Left ventricle myocardium inferior (tissue), 1 donor: ENCODE measurements around the gene BLACAT1. TPM values are rescaled to one million over a fixed set of nuclear protein-coding genes. Genes with fewer than 3 reads are reported as not detected.
"Not testable (repeated sequence)": the region's sequence is repeated elsewhere in the genome, so short reads cannot be mapped to it uniquely, and the experiment has no call there.

ENCODE experiments used
- DNase-seq: peaks from one replicate; pipeline ENCODE4 v3.0.0-alpha.2; 2020
- H3K27ac ChIP-seq: fragments of 200-600 bp; replicated peaks from 2 replicates; pipeline ENCODE4 v1.8.0; 2021
- H3K27me3 ChIP-seq: fragments of 200-600 bp; 2 replicates; pipeline ENCODE4 v1.8.0; 2021; ENCODE audit warnings: low read depth
- H3K36me3 ChIP-seq: fragments of 200-600 bp; 2 replicates; pipeline ENCODE4 v1.8.0; 2021
- H3K4me1 ChIP-seq: fragments of 200-600 bp; 2 replicates; pipeline ENCODE4 v1.8.0; 2021
- H3K4me3 ChIP-seq: fragments of 200-600 bp; 2 replicates; pipeline ENCODE4 v1.8.0; 2021; ENCODE audit warnings: mild to moderate bottlenecking, moderate library complexity
- H3K9me3 ChIP-seq: fragments of 200-600 bp; replicated peaks from 2 replicates; pipeline ENCODE4 v1.8.0; 2021
- intact Hi-C: fragments of 100-400 bp; cut with micrococcal nuclease; formaldehyde crosslinking; loops from one replicate; pipeline ENCODE4 v1.11.0; 2022
- microRNA-seq: library from miRNA; unstranded; fragments of <30 nt; microRNA quantifications from one replicate; pipeline ENCODE4 v1.2.0, GENCODE V29; 2020
- total RNA-seq: library from RNA; stranded (reverse); fragmentation: NEBNext Ultra II Directional; extraction: Animal tissue kit (Norgen Biotek cat#: 25700); gene quantifications from one replicate; pipeline ENCODE4 v1.2.1, GENCODE V29; 2021
- TF ChIP-seq, protein P1 (sequence below): fragments of 200-600 bp; IDR thresholded peaks from 2 replicates; pipeline ENCODE4 v1.8.0; 2021; ENCODE audit warnings: antibody characterized with exemption, mild to moderate bottlenecking, borderline replicate concordance
- donor health status: DM: no; HTN: yes; CAD: no; lungs with severe emphysema.

Gene BLACAT1
- total RNA-seq, 1 donor from 2014 or later: not detected

DNA sequence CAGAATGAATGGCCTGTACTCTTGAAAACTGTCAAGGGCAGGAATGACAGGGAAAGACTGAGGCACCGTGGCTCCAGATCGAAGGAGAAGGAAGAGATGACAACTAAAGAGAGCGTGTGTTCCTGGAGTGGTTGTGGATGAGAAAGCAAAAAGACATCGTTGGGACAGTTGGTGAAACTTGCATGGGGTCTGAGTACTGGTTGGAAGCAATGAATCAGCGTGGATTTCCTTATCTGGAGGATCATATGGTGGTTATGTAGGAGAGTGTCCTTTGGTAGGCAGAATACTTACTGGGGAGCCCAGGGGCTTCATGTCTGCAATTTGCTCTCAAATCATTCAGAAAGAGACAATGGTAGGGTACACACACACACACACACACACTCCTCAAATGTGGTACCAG is 47.9 kb downstream of the BLACAT1 start:
- H3K36me3 ChIP-seq: no peaks in the 10 kb centered on the region
- TF ChIP-seq, protein P1, sequence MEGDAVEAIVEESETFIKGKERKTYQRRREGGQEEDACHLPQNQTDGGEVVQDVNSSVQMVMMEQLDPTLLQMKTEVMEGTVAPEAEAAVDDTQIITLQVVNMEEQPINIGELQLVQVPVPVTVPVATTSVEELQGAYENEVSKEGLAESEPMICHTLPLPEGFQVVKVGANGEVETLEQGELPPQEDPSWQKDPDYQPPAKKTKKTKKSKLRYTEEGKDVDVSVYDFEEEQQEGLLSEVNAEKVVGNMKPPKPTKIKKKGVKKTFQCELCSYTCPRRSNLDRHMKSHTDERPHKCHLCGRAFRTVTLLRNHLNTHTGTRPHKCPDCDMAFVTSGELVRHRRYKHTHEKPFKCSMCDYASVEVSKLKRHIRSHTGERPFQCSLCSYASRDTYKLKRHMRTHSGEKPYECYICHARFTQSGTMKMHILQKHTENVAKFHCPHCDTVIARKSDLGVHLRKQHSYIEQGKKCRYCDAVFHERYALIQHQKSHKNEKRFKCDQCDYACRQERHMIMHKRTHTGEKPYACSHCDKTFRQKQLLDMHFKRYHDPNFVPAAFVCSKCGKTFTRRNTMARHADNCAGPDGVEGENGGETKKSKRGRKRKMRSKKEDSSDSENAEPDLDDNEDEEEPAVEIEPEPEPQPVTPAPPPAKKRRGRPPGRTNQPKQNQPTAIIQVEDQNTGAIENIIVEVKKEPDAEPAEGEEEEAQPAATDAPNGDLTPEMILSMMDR: no peak
- H3K4me3 ChIP-seq: no peak overlapping the region
- H3K27ac ChIP-seq: no peak overlapping the region
- peaks cover 24% of the 10 kb centered on the region for H3K27me3 ChIP-seq
- no peaks in the 10 kb centered on the region for H3K9me3 ChIP-seq
- intact Hi-C loops: no loop called here
- no peaks in the 10 kb centered on the region for H3K4me1 ChIP-seq
- no peak for DNase-seq

DNA sequence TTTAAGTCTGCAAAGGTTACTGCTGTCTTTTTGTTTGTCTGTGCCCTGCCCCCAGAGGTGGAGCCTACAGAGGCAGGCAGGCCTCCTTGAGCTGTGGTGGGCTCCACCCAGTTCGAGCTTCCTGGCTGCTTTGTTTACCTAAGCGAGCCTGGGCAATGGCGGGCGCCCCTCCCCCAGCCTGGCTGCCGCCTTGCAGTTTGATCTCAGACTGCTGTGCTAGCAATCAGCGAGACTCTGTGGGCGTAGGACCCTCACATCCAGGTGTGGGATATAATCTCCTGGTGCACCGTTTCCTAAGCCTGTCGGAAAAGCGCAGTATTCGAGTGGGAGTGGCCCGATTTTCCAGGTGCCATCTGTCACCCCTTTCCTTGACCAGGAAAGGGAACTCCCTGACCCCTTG is 49.6 kb downstream of the BLACAT1 start:
- H3K4me3 ChIP-seq, H3K9me3 ChIP-seq, H3K36me3 ChIP-seq, H3K4me1 ChIP-seq, H3K27ac ChIP-seq, intact Hi-C loops, DNase-seq: not testable (repeated sequence)
- H3K27me3 ChIP-seq: peaks cover 24% of the 10 kb centered on the region

Small RNA genes lying within 50 kb of the gene (microRNA-seq; reads per million reads assigned to microRNA genes)
- not detected for gene MIR135B

Other genes starting within 250 kb of the BLACAT1 start
- 6.3 TPM for gene DSTYK, start 244.3 kb downstream of the BLACAT1 start, total RNA-seq
- gene TMCC2, start 228.1 kb downstream of the BLACAT1 start, total RNA-seq: 2.5 TPM
- 0.74 TPM for gene NUAK2, start 134.3 kb downstream of the BLACAT1 start, total RNA-seq
- gene KLHDC8A, start 99.1 kb downstream of the BLACAT1 start, total RNA-seq: 0.27 TPM
- gene LEMD1, start 34.0 kb downstream of the BLACAT1 start, total RNA-seq: not detected
- gene CDK18, start 48.6 kb upstream of the BLACAT1 start, total RNA-seq: 179 TPM
- gene ELK4, start 176.0 kb upstream of the BLACAT1 start, total RNA-seq: 36.3 TPM
- gene SLC45A3, start 224.5 kb upstream of the BLACAT1 start, total RNA-seq: 5.2 TPM